Activated CD4-positive, alpha-beta T cell treated with anti-CD3 and anti-CD28 coated beads, Interleukin-2, amount 10 ng/mL, durations not matched to agents 24 days and 14 days (primary cell): ENCODE results near the gene PLA2G5. TPM values are rescaled to one million over a fixed set of nuclear protein-coding genes. Genes with fewer than 3 reads are reported as not detected.

Experiments used
- total RNA-seq: library from RNA; stranded (reverse); gene quantifications from 2 replicates; pipeline ENCODE4 v1.2.3, GENCODE V29; 2022

The PLA2G5 gene
- total RNA-seq, 1 donor from 2014 or later: not detected

Other genes with a start within 250 kb of the PLA2G5 start
- 12.2 and 13.6 TPM in 2 replicates for gene OTUD3, start 187.8 kb upstream of the PLA2G5 start, total RNA-seq
- not detected in 2 replicates for gene PLA2G2E, start 146.6 kb upstream of the PLA2G5 start, total RNA-seq
- gene PLA2G2A, start 90.6 kb upstream of the PLA2G5 start, total RNA-seq: not detected in 2 replicates
- gene PLA2G2D, start 49.3 kb downstream of the PLA2G5 start, total RNA-seq: not detected in 2 replicates
- not detected in 2 replicates for gene PLA2G2F, start 69.1 kb downstream of the PLA2G5 start, total RNA-seq
- gene UBXN10, start 115.9 kb downstream of the PLA2G5 start, total RNA-seq: 1.2 and 1.3 TPM in 2 replicates
- gene PLA2G2C, start 116.3 kb downstream of the PLA2G5 start, total RNA-seq: 0.28 and 0.40 TPM in 2 replicates
- not detected in 2 replicates for gene VWA5B1, start 220.7 kb downstream of the PLA2G5 start, total RNA-seq